GM18499 (cell line): ENCODE results near the gene UBE2H.
"Not testable (repeated sequence)": the region's sequence is repeated elsewhere in the genome, so short reads cannot be mapped to it uniquely, and the experiment has no call there.

Experiments used
- ATAC-seq: cut with Tn5 transposase; IDR thresholded peaks from one replicate; pipeline ENCODE4 v1.9.1; 2021; ENCODE audit warnings: moderate number of reproducible peaks; ENCODE audit not compliant: insufficient read depth, unreplicated experiment

The UBE2H gene

DNA sequence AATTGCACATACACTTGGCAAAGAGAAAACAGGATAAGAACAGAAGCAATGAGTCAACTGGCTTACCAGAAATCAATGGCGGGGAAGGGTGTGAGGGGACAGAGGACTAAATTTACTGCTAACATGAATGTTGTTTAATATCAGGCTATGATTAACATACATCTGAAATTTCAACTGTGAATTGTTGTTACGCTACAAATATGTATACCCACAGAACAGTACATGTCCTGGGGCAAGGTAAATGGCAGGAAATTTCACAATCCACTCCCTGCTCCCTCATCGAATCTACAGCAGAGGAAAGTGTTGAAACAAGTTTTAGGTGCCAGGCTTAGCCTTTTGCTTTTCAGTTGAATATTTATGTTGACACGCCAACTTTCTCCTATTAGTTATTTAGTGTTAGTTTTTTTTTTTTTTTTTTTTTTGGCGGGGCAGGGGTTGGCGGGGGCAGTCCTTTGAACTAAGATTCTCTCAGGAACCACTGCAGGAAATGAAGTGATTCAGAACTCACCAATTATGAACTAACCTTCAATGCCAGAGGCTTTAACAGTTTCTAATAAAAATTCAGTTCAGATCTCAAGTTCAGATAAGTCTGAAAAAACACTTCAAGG, 99.0 kb downstream of the UBE2H start:
- no peak for ATAC-seq

DNA sequence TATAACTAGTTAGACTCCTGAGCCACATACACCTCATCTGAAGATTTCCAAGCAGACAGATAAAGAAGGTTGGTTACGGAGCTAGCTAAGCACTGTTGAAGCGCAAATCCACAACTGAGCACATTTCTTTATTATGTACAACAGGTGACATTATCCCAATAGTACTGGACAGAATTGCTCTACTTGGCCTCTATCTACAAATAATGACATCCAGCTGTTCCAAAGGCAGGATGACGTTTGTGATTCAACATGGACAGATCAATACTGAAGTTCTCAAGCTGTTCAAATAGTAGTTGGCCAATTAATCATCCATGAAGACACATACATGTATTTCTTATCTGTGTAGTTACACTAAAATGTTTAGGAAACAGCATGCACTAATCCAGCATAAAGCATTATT, 101.0 kb downstream of the UBE2H start:
- no peak for ATAC-seq

DNA sequence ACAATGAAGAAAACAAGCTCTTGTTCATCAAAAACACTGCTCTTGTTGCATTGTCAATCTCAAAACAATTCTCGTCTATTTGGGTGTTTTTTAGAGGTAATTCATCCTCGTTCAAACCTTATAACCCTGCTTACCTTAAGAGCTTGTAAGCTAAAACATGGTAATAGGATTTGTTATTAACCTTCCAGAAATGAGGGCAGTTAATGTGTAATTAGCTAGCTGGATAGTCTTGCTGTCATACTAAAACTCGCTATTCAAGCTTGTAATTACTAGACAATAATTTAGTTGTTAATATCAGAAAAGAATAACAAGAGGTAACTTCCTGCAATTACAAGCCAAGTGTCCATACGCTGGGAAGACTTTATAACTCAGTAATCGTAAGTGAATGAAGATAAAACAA, 101.6 kb downstream of the UBE2H start:
- no peak for ATAC-seq

- ATAC-seq, result no peak
Observed at GRCh38 chr7:129848436-129848835, 104.3 kb downstream of the UBE2H start.

GRCh38 chr7:129845972-129846327, 106.8 kb downstream of the UBE2H start:
- no peak for ATAC-seq

GRCh38 chr7:129845178-129845971, 107.4 kb downstream of the UBE2H start:
- no peak for ATAC-seq

DNA sequence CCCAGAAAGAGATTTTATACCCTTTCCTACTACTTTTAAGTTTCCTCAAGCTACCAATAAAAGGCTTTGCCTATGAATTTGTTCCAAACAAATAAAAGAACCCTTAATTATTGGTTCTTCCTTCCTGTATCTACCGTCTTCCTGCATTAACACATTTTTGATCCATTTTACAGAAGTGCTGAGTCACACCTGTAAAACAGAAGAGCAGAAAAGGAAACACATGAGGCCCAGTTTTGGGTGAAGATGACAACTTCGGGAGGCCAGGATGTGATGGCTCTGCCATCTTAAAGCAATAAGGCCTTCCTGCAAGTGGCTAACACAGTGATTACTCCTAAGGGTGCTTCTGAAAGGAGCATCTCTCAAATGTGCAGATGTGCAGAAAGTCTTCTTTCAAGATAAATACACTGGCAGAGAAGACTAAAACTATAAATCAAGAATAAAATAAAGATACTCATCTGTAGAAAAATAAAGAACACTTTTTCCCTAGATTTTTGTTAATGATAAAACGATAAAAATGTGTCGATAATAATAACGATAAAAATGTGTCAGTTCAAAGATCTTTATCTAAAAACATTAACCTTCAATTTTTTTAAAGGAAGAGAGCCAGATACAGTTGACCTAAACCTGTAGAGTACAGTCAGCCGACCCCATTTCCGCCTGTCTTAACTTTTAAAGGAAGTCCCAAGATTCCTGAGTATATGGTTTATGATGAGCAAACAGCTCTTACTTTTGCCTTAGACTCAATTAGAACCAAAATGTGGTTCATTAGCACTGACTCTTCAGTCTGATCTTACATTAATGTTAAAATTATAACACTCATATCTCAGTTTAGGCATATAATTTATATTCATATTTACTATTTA, 108.6 kb downstream of the UBE2H start:
- no peak for ATAC-seq

GRCh38 chr7:129843365-129843898, 109.3 kb downstream of the UBE2H start:
- ATAC-seq, result no peak

DNA sequence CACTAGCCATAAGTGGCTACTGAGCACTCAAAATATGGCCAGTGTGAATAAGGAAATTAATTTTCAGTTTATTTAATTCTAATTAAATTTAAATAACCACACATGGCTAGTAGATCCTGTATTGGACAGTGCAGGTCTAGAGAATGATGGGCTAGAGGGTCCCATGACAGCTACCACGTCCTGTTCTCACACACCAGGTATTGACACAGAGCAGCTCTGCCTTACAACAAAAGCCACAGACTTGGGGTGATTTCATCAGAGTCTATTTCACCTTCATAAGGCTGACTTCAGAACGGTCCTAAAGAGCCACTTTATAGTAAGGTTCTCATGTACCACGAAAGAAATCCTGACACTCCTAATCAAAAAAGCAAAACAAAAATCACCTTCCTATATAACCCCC, 111.3 kb downstream of the UBE2H start:
- ATAC-seq, result no peak

GRCh38 chr7:129840757-129841156, 112.0 kb downstream of the UBE2H start:
- ATAC-seq, result no peak

DNA sequence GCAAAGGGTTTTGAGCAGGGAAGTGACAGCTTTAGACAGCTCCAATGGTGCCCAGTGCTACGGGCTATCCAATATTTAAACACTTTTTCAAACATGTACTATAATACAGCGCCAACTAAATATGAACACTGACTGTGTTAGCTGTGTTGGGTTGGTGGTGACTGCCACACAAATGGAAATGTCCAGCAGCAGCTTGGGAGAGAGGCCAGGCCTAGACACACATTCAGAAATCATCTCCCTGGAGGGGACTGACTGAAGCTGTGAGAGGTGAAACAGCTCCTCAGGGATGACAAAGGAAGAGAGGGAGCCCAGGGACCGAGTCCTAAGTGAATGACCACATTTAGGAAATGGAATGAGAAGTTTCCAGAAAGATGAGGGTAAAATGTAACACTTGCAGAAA, 115.8 kb downstream of the UBE2H start:
- ATAC-seq, result no peak

DNA sequence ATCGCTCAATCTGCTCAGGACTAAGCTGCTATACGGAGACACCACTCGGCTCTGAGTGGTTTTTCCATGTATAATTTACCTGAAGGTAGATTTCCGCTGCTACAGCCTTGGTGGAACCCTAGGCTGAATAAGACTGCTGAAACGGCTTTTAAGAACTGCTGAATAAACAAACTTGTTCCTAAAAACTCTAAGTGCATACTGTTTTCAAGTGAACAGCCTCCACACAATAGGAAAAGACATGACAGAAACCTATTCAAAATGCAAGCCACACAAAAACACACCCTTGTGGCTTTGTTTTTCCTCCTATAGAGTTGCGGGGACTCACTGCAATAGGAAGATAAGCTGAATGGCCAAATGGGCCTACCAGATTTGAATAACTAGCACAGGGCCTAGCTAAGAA, 117.2 kb downstream of the UBE2H start:
- no peak for ATAC-seq

DNA sequence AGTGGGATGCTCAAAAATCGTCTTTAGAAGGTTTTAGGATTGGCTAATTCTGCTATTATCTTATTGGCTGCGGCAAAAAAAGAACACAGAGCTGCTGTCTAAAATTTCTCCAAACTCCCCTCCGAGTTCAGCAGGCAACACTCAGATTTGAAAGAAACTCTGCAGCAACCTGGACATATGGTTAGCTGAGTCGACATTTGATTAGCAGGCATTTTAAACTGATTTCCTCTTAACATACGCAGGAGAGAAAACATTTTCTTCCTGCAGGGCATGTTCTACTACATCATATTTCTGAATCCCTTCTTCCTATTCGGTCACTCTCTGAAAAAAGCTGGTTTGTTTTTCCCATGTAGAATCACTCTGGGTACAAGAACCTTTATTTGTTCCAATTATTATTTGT, 119.4 kb downstream of the UBE2H start:
- not testable (repeated sequence) for ATAC-seq

GRCh38 chr7:129832701-129833227, 120.0 kb downstream of the UBE2H start:
- ATAC-seq, result no peak

DNA sequence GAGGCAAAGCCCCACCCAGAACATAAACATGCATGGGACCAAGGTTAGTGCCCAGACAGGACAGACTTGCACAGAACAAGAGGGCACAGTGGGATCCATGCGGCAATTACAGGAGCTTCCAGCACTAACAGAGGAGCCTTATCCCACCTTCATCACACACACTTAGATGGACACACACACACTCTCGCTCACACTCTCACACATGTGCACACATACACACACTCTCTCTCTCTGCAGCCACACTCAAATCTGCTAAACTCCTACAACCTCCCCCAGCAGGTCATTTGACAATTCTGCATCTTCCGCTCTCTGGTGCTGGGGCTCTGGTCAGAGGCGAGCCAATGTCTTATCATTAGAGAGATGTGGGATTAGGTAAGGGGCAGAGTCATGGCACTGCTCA, 120.5 kb downstream of the UBE2H start:
- ATAC-seq, result no peak

GRCh38 chr7:129831424-129832058, 121.2 kb downstream of the UBE2H start:
- no peak for ATAC-seq

GRCh38 chr7:129830949-129831348, 121.8 kb downstream of the UBE2H start:
- ATAC-seq, result no peak

- ATAC-seq, result no peak
Observed at GRCh38 chr7:129829737-129830631, 122.8 kb downstream of the UBE2H start.

GRCh38 chr7:129828989-129829736, 123.6 kb downstream of the UBE2H start:
- ATAC-seq, result no peak
